ENCODE measurements around the gene NME4.

- TF ChIP-seq POLR2A (IDR thresholded peaks at IDR 0.05) (no peak), CTCF (IDR thresholded peaks at IDR 0.05) (peak; percentile 33 to 67 (median 61))
Observed at GRCh38 chr16:391885-392335, 5.1 kb upstream of the NME4 start.

Measured in testis (tissue), 2 donors.